ENCODE data around the gene TMC7.
"Not testable (repeated sequence)": the region's sequence is repeated elsewhere in the genome, so short reads cannot be mapped to it uniquely, and the experiment has no call there.

DNA sequence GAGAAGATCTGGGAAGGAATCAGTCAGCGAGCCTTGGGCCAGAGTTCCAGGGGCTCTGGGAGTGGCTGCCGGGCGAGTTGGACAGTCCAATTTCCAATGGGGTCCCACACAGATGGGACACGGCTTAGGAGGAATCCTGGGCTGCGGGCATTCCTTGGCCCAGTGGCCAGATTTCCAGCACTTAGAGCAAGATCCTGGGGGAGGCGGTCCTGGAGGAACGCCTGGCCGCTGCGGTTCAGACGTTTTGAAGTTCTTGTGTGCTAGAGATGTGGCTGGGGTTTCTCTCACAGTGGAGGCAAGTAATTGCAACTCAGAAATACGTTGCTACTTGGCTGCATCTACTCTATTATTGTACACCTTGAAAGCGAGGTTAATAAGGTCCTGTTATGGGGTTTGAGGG, 11.7 kb downstream of the TMC7 start:
- TF ChIP-seq CBX1 (IDR thresholded peaks at IDR 0.05; ENCODE audit: low read depth); POLR2A (conservative IDR thresholded peaks at IDR 0.05); ETV6 (IDR thresholded peaks at IDR 0.05; ENCODE audit: borderline replicate concordance in 1 of 2, low read depth in 2 of 2, low read length in 1 of 2); ETV6 (CRISPR knock-in tag; IDR thresholded peaks at IDR 0.05; ENCODE audit: borderline replicate concordance); CTCF (IDR thresholded peaks at IDR 0.05 in 2 of 3, conservative IDR thresholded peaks at IDR 0.05 in 1 of 3; ENCODE audit: insufficient read depth in 2 of 3, low read depth in 1 of 3, low read length in 3 of 3); ZFP30 (CRISPR knock-in tag; IDR thresholded peaks at IDR 0.05; ENCODE audit: borderline replicate concordance); SMARCA4 (IDR thresholded peaks at IDR 0.05); SMAD1 (IDR thresholded peaks at IDR 0.05; ENCODE audit: low read depth, low read length, partially characterized antibody); ZNF121 (CRISPR knock-in tag; conservative IDR thresholded peaks at IDR 0.05); CBX8 (IDR thresholded peaks at IDR 0.05; ENCODE audit: borderline replicate concordance, extremely low read depth, low read depth, low read length, poor library complexity, severe bottlenecking); EP300 (IDR thresholded peaks at IDR 0.05; ENCODE audit: low read length): not testable (repeated sequence)
- TF ChIP-seq, protein P1, sequence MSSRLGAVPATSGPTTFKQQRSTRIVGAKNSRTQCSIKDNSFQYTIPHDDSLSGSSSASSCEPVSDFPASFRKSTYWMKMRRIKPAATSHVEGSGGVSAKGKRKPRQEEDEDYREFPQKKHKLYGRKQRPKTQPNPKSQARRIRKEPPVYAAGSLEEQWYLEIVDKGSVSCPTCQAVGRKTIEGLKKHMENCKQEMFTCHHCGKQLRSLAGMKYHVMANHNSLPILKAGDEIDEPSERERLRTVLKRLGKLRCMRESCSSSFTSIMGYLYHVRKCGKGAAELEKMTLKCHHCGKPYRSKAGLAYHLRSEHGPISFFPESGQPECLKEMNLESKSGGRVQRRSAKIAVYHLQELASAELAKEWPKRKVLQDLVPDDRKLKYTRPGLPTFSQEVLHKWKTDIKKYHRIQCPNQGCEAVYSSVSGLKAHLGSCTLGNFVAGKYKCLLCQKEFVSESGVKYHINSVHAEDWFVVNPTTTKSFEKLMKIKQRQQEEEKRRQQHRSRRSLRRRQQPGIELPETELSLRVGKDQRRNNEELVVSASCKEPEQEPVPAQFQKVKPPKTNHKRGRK (tag; IDR thresholded peaks at IDR 0.05) = not testable (repeated sequence)
- TF ChIP-seq, protein P2, sequence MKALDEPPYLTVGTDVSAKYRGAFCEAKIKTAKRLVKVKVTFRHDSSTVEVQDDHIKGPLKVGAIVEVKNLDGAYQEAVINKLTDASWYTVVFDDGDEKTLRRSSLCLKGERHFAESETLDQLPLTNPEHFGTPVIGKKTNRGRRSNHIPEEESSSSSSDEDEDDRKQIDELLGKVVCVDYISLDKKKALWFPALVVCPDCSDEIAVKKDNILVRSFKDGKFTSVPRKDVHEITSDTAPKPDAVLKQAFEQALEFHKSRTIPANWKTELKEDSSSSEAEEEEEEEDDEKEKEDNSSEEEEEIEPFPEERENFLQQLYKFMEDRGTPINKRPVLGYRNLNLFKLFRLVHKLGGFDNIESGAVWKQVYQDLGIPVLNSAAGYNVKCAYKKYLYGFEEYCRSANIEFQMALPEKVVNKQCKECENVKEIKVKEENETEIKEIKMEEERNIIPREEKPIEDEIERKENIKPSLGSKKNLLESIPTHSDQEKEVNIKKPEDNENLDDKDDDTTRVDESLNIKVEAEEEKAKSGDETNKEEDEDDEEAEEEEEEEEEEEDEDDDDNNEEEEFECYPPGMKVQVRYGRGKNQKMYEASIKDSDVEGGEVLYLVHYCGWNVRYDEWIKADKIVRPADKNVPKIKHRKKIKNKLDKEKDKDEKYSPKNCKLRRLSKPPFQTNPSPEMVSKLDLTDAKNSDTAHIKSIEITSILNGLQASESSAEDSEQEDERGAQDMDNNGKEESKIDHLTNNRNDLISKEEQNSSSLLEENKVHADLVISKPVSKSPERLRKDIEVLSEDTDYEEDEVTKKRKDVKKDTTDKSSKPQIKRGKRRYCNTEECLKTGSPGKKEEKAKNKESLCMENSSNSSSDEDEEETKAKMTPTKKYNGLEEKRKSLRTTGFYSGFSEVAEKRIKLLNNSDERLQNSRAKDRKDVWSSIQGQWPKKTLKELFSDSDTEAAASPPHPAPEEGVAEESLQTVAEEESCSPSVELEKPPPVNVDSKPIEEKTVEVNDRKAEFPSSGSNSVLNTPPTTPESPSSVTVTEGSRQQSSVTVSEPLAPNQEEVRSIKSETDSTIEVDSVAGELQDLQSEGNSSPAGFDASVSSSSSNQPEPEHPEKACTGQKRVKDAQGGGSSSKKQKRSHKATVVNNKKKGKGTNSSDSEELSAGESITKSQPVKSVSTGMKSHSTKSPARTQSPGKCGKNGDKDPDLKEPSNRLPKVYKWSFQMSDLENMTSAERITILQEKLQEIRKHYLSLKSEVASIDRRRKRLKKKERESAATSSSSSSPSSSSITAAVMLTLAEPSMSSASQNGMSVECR (CRISPR knock-in tag; IDR thresholded peaks at IDR 0.05) = not testable (repeated sequence)

Data from K562 (cell line).